Immature natural killer cell (primary cell): ENCODE measurements around the gene ASXL2. TPM values are rescaled to one million over a fixed set of nuclear protein-coding genes. Genes with fewer than 3 reads are reported as not detected.
"Not testable (repeated sequence)": the region's sequence is repeated elsewhere in the genome, so short reads cannot be mapped to it uniquely, and the experiment has no call there.

Source experiments
- DNase-seq, 3 donors: peaks; one replicate each; pipeline ENCODE4 v3.0.0; 2022; ENCODE audit warnings: mixed read lengths in 1 of 3
- H3K27ac Mint-ChIP-seq, 6 donors: one replicate each; pipeline ENCODE4 v1.8.0; 2020; ENCODE audit warnings: mixed read lengths in 6 of 6, mild to moderate bottlenecking in 5 of 6, inconsistent platforms in 4 of 6, moderate library complexity in 3 of 6
- H3K27me3 Mint-ChIP-seq, 3 donors: one replicate each; pipeline ENCODE4 v1.8.0; 2020 to 2021; ENCODE audit warnings: low read depth in 3 of 3, mild to moderate bottlenecking in 3 of 3, mixed read lengths in 3 of 3, moderate library complexity in 3 of 3, inconsistent platforms in 1 of 3
- H3K36me3 Mint-ChIP-seq, 3 donors: one replicate each; pipeline ENCODE4 v1.8.0; 2020; ENCODE audit warnings: mixed read lengths in 3 of 3, inconsistent platforms in 2 of 3, mild to moderate bottlenecking in 2 of 3
- H3K4me1 Mint-ChIP-seq, 2 donors: one replicate each; pipeline ENCODE4 v1.8.0; 2020; ENCODE audit warnings: inconsistent platforms in 2 of 2, mild to moderate bottlenecking in 2 of 2, mixed read lengths in 2 of 2, moderate library complexity in 1 of 2
- H3K4me3 Mint-ChIP-seq, 5 donors: one replicate each; pipeline ENCODE4 v1.8.0; 2020; ENCODE audit warnings: mild to moderate bottlenecking in 5 of 5, mixed read lengths in 5 of 5, inconsistent platforms in 3 of 5, moderate library complexity in 3 of 5
- H3K9me3 Mint-ChIP-seq, 6 donors: one replicate each; pipeline ENCODE4 v1.8.0; 2020; ENCODE audit warnings: mild to moderate bottlenecking in 6 of 6, mixed read lengths in 6 of 6, inconsistent platforms in 4 of 6, moderate library complexity in 3 of 6
- polyA plus RNA-seq, 3 donors: library from polyadenylated mRNA; unstranded; fragments of 300-500 nt; fragmentation: Illumina TruSeq; gene quantifications; one replicate each; pipeline ENCODE4 v1.2.3, GENCODE V29; 2021

Gene ASXL2
- polyA plus RNA-seq, 3 donors from 2014 or later = 3.1 to 15.6 (median 4.7) TPM

DNA sequence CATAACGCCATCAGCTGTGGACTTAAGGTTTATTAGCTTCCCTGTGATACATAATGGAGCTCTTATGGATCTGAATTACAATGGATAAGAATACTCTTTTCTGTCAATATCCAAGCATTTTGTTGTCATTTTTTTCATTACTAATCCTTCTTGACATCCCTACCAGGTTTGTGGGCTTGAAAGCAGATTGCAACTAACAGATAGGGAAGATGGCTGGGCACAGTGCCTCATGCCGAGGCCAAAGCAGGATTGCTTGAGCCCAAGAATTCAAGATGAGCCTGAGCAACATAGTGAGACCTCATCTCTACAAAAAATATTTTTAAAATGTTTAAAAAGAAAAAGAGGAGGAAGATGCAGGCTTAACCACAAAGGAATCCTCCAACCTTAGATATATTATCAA, 42.4 kb downstream of the ASXL2 start:
- H3K27ac Mint-ChIP-seq = no peak overlapping the region
- peaks cover 0 to 7% (median 0%) of the 10 kb centered on the region in 3 donors for H3K36me3 Mint-ChIP-seq

DNA sequence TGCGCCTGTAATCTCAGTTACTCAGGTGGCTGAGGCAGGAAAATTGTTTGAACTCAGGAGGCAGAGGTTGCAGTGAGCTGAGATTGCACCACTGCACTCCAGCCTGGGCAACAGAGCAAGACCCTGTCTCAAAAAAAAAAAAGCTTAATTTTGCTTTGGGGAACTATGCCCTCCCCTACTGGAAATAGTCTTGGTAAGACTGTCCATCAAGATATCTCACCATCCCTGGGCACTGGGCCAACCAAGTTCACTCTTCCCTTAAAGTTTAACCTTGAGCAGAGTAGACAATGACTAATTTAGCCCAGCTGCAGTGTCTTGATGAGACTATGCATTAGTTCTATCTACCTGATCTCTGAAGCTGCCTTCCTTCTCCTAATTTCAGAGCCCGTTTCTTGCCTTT, 44.7 kb downstream of the ASXL2 start:
- no peak for DNase-seq
- peaks cover 0 to 5% (median 3%) of the 10 kb centered on the region in 3 donors for H3K36me3 Mint-ChIP-seq
- peak overlapping the region in 1 of 6 donors; percentile 54 for H3K27ac Mint-ChIP-seq
- H3K27me3 Mint-ChIP-seq = no peaks in the 10 kb centered on the region
- H3K4me3 Mint-ChIP-seq = no peak overlapping the region
- H3K9me3 Mint-ChIP-seq = no peaks in the 10 kb centered on the region
- peaks cover 56 to 60% of the 10 kb centered on the region in 2 donors for H3K4me1 Mint-ChIP-seq

More for the DNA sequence above, 42.4 kb downstream of the ASXL2 start:
- no peaks in the 10 kb centered on the region for H3K27me3 Mint-ChIP-seq
- H3K4me3 Mint-ChIP-seq = no peak overlapping the region
- no peak for DNase-seq
- H3K4me1 Mint-ChIP-seq = peaks cover 45 to 47% of the 10 kb centered on the region in 2 donors
- no peaks in the 10 kb centered on the region for H3K9me3 Mint-ChIP-seq

DNA sequence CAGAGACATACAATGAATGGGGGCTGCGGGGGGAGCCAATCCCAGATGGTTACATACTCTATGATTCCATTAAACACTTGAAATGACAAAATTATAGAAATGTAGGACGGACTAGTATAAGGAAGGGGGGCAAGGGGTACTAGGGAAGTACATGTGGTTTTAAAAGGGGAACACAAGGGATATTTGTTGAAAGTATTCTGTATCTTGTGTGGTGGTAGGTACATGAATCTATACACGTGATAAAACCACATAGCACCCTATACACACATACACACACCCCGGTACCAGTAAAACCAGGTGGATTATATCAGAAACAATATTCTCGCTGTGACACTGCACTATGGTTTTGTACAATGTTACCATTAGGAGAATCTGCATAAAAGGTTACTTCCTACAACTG, 45.4 kb downstream of the ASXL2 start:
- Mint-ChIP-seq H3K27ac (peak overlapping the region in 5 of 6 donors; percentile 60 to 93 (median 87)), H3K9me3 (no peaks in the 10 kb centered on the region), H3K36me3 (peaks cover 0 to 5% (median 3%) of the 10 kb centered on the region in 3 donors), H3K4me3 (peak overlapping the region; percentile 6 to 92 (median 36)), H3K4me1 (peaks cover 53 to 55% of the 10 kb centered on the region in 2 donors), H3K27me3 (no peaks in the 10 kb centered on the region)
- no peak for DNase-seq

DNA sequence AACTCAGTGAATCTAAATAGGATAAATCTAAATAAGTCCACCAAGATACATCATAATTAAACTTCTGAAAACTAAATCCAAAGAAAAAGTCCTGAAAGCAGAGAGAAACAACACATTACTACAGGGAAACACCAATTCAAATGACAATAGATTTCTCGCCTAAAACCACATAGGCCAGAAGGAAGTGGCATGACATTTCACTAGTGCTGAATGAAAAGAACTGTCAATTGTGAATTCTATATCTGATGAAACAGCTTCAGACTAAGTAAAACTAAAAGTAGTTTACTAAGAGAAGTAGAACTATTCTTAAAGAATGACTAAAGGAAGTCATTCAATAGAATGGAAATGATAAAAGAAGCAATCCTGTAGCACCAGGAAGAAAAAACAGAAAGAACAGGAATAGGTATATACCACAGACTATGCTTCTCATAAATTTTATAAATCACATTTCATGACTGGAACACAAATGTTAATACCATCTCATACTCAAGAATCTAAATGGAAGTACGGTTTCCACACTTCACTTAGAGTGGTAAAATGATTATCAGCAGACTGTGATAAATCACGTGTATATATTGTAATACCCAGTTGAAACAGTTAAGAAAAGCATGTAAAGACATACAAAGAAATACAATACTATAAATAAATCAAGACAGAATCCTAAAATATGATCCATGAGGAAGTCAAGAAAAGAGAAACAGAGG, 46.4 kb downstream of the ASXL2 start:
- peak; percentile 52 to 59 (median 54) for DNase-seq
- Mint-ChIP-seq H3K4me3 (peak overlapping the region; percentile 72 to 92 (median 81)), H3K36me3 (peaks cover 0 to 5% (median 3%) of the 10 kb centered on the region in 3 donors), H3K9me3 (no peaks in the 10 kb centered on the region), H3K4me1 (peaks cover 55% of the 10 kb centered on the region in 2 donors), H3K27ac (peak overlapping the region; percentile 87 to 94 (median 93)), H3K27me3 (no peaks in the 10 kb centered on the region)

DNA sequence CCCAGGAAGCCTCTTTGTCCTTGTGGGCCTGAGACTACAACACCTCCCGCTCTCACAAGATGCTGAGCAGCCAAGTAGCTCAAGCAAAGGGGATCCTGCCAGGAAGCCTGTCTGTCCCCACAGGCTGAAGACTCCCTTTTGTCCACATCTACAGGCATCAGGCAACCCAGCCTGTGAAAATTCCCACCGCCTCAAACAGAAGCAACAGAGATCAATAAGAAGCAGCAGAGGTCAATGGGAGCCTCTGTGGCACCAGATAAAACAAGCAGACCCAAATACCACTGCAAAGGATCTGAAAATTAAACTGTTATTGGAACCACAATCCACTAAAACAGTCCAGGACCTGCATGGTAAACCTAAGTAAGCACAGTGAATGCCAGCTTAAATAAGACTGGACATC, 48.5 kb downstream of the ASXL2 start:
- Mint-ChIP-seq H3K27ac (peak overlapping the region in 5 of 6 donors; percentile 34 to 56 (median 45)), H3K27me3 (no peaks in the 10 kb centered on the region), H3K9me3 (no peaks in the 10 kb centered on the region), H3K4me3 (peak overlapping the region in 2 of 5 donors; percentile 55 to 59), H3K4me1 (peaks cover 67 to 73% of the 10 kb centered on the region in 2 donors), H3K36me3 (peaks cover 0 to 5% (median 3%) of the 10 kb centered on the region in 3 donors)
- DNase-seq = no peak

DNA sequence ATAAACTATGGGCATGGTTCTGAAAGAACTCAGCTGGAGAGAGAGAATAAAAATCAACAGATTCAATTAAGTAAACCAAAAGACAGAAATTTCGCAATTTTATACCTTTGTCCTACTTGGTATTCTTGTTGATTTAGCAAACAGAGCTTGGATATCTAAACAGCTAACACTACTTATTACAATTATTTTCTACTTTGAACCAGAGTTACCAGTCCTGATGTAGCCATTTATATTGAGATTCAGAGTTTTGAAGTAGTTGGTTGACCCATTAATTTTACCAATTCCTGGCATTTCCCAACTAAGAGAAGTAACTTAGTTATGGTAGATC, 48.9 kb downstream of the ASXL2 start:
- Mint-ChIP-seq H3K27ac (peak overlapping the region in 2 of 6 donors; percentile 32 to 51), H3K9me3 (no peaks in the 10 kb centered on the region), H3K4me3 (peak overlapping the region in 1 of 5 donors; percentile 2), H3K27me3 (no peaks in the 10 kb centered on the region), H3K36me3 (peaks cover 3 to 5% (median 3%) of the 10 kb centered on the region in 3 donors), H3K4me1 (peaks cover 71 to 78% of the 10 kb centered on the region in 2 donors)
- no peak for DNase-seq

DNA sequence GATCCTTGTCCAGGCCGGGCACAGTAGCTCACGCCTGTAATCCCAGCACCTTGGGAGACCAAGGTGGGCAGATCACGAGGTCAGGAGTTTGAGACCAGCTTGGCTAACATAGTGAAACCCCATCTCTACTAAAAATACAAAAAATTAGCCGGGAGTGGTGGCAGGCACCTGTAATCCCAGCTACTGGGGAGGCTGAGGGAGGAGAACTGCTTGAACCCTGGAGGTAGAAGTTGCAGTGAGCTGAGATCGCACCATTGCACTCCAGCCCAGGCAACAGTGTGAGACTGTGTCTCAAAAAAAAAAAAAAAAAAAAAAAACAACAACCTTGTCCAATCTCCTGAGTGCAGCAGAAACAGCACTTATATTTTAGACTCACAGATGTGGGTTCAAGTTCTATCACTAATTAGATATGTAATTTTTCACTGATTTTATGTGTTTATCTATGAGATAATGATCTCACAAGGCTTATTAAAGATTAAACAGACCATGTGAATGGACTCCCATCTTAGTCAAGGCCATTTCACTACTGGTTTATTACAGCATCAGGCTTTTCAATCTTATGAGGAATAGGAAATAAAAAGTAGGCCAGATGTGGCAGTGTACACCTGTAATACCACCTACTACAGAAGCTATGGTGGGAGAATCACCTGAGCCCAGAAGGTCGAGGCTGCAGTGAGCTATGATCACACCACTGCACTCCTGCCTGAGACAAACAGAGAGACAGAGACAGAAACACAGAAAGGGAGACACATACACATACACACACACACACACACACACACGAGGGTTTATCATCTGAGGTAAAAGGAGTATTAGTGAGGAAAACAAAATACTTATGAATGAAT, 49.5 kb downstream of the ASXL2 start:
- Mint-ChIP-seq H3K27ac (peak overlapping the region in 2 of 6 donors; percentile 32 to 51), H3K4me3 (peak overlapping the region in 2 of 5 donors; percentile 2 to 29), H3K4me1 (peaks cover 68 to 78% of the 10 kb centered on the region in 2 donors)
- not testable (repeated sequence) for DNase-seq, H3K36me3 Mint-ChIP-seq, H3K27me3 Mint-ChIP-seq, H3K9me3 Mint-ChIP-seq

DNA sequence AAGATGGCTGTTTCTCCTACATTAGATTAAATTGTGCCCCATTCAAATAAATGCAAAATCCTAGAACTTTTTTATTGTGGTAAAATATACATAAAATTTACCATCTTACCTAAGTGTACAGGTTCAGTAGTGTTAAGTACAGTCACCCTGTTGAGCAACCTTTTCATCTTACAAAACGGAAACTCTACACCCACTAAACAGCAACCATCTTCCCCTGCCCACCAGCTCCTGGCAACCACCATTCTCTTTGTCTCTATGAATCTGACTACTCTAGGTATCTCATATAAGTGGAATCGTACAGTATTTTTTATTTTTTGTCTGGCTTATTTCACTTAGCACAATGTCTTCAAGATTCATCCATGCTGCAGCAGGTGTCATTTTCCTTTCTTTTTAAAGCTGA, 53.0 kb downstream of the ASXL2 start:
- Mint-ChIP-seq H3K27me3 (no peaks in the 10 kb centered on the region), H3K4me1 (peaks cover 66 to 75% of the 10 kb centered on the region in 2 donors), H3K27ac (peak overlapping the region; percentile 5 to 77 (median 44)), H3K36me3 (peaks cover 4 to 8% (median 5%) of the 10 kb centered on the region in 3 donors), H3K4me3 (peak overlapping the region in 4 of 5 donors; percentile 1 to 57 (median 44)), H3K9me3 (no peaks in the 10 kb centered on the region)
- peak in 1 of 3 donors; percentile 18 for DNase-seq

DNA sequence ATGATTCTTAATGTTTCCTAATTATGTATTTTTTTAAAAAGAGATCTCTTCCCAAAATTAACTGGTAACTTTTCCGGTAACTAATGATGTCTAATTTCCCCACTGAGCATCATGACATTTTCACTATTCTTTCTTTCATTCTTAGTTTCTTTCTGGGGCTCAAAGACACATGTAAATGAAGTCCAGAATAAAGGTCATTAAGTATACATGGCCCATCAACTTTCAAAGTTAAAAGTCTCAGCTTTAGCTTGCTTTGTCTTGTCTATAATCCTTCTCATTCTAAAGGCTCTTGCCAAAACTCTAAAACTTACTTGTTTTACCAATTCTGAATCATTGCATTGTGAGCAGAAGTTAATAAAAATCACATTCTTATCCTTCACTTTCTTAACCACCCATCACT, 53.6 kb downstream of the ASXL2 start:
- no peak for DNase-seq
- peak overlapping the region in 2 of 5 donors; percentile 17 to 57 for H3K4me3 Mint-ChIP-seq
- peaks cover 61 to 70% of the 10 kb centered on the region in 2 donors for H3K4me1 Mint-ChIP-seq
- peak overlapping the region in 4 of 6 donors; percentile 14 to 77 (median 63) for H3K27ac Mint-ChIP-seq
- no peaks in the 10 kb centered on the region for H3K27me3 Mint-ChIP-seq
- peaks cover 1 to 8% (median 4%) of the 10 kb centered on the region in 3 donors for H3K36me3 Mint-ChIP-seq
- no peaks in the 10 kb centered on the region for H3K9me3 Mint-ChIP-seq

DNA sequence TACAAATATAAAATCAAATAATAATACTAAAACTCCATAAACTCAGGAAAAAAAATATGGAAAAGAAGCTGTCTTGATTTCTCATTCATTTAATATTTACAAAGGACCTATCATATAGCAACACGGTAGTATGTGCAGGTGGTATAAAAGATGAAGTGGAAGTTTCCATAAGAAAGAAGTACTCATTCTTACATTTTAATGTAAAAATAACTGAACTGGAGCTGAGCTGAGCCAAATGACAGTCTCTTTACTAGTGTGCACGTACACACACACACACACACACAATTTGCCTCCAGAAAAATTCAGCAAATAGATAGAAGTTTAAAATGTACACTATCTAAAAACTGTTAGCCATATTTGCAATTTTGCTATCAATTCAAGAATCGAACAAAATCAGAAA, 54.1 kb downstream of the ASXL2 start:
- no peaks in the 10 kb centered on the region for H3K27me3 Mint-ChIP-seq
- peak overlapping the region in 1 of 5 donors; percentile 57 for H3K4me3 Mint-ChIP-seq
- peak overlapping the region in 2 of 6 donors; percentile 14 to 68 for H3K27ac Mint-ChIP-seq
- no peaks in the 10 kb centered on the region for H3K9me3 Mint-ChIP-seq
- peaks cover 0 to 8% (median 4%) of the 10 kb centered on the region in 3 donors for H3K36me3 Mint-ChIP-seq
- peaks cover 57 to 65% of the 10 kb centered on the region in 2 donors for H3K4me1 Mint-ChIP-seq
- DNase-seq = no peak

DNA sequence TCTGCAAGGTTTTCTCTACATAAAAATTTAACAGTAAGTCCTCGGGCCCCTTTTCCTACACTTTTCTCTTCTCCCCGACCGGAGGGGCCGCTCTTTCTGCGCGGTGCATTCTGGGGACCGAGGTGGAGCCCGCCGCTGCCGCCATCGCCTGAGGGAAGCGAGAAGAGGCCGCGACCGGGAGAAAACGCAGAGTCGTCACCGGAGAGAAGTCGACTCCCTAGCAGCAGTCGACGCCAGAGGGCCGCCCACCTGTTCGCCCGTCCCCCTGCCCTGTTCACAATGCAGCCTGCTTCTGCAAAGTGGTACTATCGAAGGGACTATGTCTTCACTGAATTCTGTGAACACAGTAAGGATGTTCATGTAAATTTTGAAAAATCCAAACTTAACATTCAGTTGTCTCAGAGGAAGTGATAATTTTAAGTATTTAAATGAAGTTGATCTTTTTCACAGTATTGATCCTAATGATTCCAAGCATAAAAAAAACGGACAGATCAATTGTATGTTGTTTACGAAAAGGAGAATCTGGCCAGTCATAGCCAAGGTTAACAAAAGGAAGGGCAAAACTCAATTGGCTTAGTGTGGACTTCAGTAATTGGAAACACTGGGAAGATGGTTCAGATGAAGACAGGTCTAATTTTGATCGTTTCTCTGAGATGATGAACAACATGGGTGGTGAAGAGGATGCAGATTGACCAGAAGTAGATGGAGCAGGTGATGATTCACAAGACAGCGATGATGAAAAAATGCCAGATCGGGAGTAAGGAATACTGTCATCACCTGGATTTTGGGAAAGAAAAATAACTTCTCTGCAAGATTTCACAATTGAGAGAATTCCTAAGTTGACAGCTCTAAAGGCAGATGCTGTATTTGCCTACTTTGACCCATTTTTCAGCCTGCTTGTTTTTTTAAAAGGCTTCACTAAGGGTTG, 55.8 kb downstream of the ASXL2 start:
- Mint-ChIP-seq H3K27me3 (no peaks in the 10 kb centered on the region), H3K36me3 (peaks cover 0 to 8% (median 4%) of the 10 kb centered on the region in 3 donors), H3K4me3 (peak overlapping the region; percentile 79 to 87 (median 87)), H3K27ac (peak overlapping the region; percentile 67 to 89 (median 84)), H3K4me1 (peaks cover 54 to 64% of the 10 kb centered on the region in 2 donors), H3K9me3 (no peaks in the 10 kb centered on the region)
- DNase-seq = peak; percentile 50 to 60 (median 57)

DNA sequence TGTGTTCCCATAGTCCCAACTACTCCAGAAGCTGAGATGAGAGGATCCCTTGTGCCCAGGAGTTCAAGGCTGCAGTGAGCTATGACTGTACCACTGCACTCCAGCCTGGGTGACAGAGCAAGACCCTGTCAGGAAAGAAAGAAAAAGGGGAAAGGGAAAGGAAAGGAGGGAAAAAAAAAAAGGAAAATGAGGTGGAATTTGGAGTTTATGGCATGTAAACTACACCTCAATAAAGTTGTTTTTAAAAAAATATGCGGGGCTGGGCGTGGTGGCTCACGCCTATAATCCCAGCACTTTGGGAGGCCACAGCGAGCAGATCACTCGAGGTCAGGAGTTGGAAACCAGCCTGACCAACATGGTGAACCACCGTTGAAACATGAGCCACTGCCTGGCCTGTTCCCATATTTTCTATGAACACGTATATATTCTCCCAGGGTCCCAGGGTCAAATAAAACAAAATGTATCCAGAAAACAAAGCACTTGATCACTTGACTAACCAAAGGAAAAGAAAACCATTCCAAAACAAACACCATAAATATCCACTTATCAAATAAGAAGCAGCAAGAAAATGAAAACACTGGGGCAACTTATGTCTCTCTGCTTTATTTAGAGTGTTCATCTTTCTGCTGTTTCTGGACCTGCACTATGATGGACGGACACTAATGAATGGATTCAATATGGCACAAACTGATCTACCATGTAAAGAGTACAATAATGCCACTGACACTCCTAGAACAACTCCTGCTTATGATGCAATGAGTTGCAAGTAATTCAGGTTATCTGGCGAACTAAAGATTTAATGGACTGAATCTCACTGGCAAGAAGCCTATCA, 56.8 kb downstream of the ASXL2 start:
- H3K4me3 Mint-ChIP-seq = peak overlapping the region; percentile 79 to 87 (median 87)
- no peaks in the 10 kb centered on the region for H3K9me3 Mint-ChIP-seq
- peaks cover 0 to under 1% (median 0%) of the 10 kb centered on the region in 3 donors for H3K27me3 Mint-ChIP-seq
- peaks cover 0 to 9% (median 4%) of the 10 kb centered on the region in 3 donors for H3K36me3 Mint-ChIP-seq
- H3K4me1 Mint-ChIP-seq = peaks cover 63 to 72% of the 10 kb centered on the region in 2 donors
- no peak for DNase-seq
- peak overlapping the region; percentile 67 to 89 (median 87) for H3K27ac Mint-ChIP-seq
